ENCODE data around the gene PCDH1. TPM values are rescaled to one million over a fixed set of nuclear protein-coding genes. Genes with fewer than 3 reads are reported as not detected.

The PCDH1 gene
- total and polyA plus RNA-seq, 2 donors (not counting 3 experiments of a cell fraction or from before 2014, with no cell fraction given) = 113 to 136 TPM

DNA sequence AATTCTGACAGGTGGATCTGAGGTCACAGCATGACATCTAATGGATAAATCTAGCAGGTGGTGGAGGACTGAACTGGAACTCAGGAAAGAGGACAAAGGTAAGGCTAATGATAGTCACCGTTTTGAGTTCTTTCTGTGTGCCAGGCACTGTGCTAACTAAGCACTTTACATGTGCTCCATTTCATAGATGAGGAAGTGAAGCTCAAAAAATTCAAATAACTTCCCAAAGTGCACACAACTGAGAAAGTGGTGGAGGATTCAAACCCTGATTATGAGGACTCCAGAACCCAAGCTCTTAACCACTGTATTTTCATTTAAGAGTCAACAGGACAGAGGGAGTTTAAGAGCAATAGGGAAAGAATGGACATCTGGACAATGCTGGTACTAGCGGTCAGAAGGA is 38.3 kb upstream of the PCDH1 start:
- CTCF ChIA-PET = interaction anchor here (1.1 to 5.1 kb wide), 6 partner anchors 23 to 252 kb away, joined by 3 to 36 read pairs (median 5); partner anchors contain the start of gene RNF14
- DNase-seq (ENCODE audit: low read depth, low spot score) = no peak
- Histone ChIP-seq H3K27me3 (ENCODE audit: control insufficient read depth in 2 of 2, insufficient read depth in 2 of 2, low read length in 2 of 2) (peaks cover 9 to 14% of the 10 kb centered on the region in 2 experiments), H3K36me3 (ENCODE audit: control insufficient read depth in 2 of 2, extremely low read depth in 1 of 2, insufficient read depth in 2 of 2, low read length in 2 of 2) (no peaks in the 10 kb centered on the region), H3K9me1 (replicated peaks; ENCODE audit: control insufficient read depth, extremely low read depth, insufficient read depth, low read length) (no peaks in the 10 kb centered on the region), H3K9ac (replicated peaks; ENCODE audit: extremely low read depth, insufficient read depth, low read length) (no peak overlapping the region), H4K20me1 (replicated peaks; ENCODE audit: control insufficient read depth, extremely low read depth, insufficient read depth, low read length) (no peaks in the 10 kb centered on the region), H3K4me2 (ENCODE audit: insufficient read depth, low read length) (no peak overlapping the region), H3K79me2 (ENCODE audit: control insufficient read depth, insufficient read depth, low read length) (no peaks in the 10 kb centered on the region), H3K9me3 (replicated peaks; ENCODE audit: control insufficient read depth, insufficient read depth, low read length) (no peaks in the 10 kb centered on the region), H3K27ac (ENCODE audit: insufficient read depth, low read depth, low read length) (no peak overlapping the region), H3K4me1 (ENCODE audit: control insufficient read depth, extremely low read depth, insufficient read depth, low read length) (peaks cover 3% of the 10 kb centered on the region), H3K4me3 (replicated peaks in 1 of 3; ENCODE audit: insufficient read depth in 1 of 3, low read depth in 1 of 3, low read length in 3 of 3) (no peak overlapping the region), H2AFZ (ENCODE audit: low read depth, low read length) (no peak overlapping the region)
- POLR2A ChIA-PET = no interaction called here
- no peak for FAIRE-seq
- TF ChIP-seq, protein P1, sequence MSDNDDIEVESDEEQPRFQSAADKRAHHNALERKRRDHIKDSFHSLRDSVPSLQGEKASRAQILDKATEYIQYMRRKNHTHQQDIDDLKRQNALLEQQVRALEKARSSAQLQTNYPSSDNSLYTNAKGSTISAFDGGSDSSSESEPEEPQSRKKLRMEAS (IDR thresholded peaks at IDR 0.05; ENCODE audit: insufficient read depth, insufficient read length) = no peak
- no peak for TF ChIP-seq POLR2A (IDR thresholded peaks at IDR 0.05; ENCODE audit: low read depth, low read length)
- TF ChIP-seq, protein P2, sequence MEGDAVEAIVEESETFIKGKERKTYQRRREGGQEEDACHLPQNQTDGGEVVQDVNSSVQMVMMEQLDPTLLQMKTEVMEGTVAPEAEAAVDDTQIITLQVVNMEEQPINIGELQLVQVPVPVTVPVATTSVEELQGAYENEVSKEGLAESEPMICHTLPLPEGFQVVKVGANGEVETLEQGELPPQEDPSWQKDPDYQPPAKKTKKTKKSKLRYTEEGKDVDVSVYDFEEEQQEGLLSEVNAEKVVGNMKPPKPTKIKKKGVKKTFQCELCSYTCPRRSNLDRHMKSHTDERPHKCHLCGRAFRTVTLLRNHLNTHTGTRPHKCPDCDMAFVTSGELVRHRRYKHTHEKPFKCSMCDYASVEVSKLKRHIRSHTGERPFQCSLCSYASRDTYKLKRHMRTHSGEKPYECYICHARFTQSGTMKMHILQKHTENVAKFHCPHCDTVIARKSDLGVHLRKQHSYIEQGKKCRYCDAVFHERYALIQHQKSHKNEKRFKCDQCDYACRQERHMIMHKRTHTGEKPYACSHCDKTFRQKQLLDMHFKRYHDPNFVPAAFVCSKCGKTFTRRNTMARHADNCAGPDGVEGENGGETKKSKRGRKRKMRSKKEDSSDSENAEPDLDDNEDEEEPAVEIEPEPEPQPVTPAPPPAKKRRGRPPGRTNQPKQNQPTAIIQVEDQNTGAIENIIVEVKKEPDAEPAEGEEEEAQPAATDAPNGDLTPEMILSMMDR (IDR thresholded peaks at IDR 0.05; ENCODE audit: extremely low read depth in 1 of 2, insufficient read depth in 1 of 2, low read depth in 1 of 2, low read length in 2 of 2) = no peak
- no peak for TF ChIP-seq FOS (IDR thresholded peaks at IDR 0.05; ENCODE audit: borderline replicate concordance, insufficient read depth, low read length)
- no peak for TF ChIP-seq JUN (IDR thresholded peaks at IDR 0.05; ENCODE audit: borderline replicate concordance, insufficient read depth, insufficient read length, low read depth)
- TF ChIP-seq POLR2AphosphoS5 (IDR thresholded peaks at IDR 0.05; ENCODE audit: insufficient read depth, low read depth, low read length) = no peak
- TF ChIP-seq MYC (IDR thresholded peaks at IDR 0.05; ENCODE audit: low read depth, low read length) = no peak
- dilution Hi-C loops (cut with MboI; ENCODE audit: extremely low pct_ligation_motif_present, low sequenced_read_pairs) = no loop called here
- intact Hi-C loops (cut with micrococcal nuclease) = no loop called here
- BruUV-seq (replicated peaks) = no TSS peak
